HepG2 (cell line): Measurements from ENCODE around the gene TLE1. TPM values are rescaled to one million over a fixed set of nuclear protein-coding genes. Genes with fewer than 3 reads are reported as not detected.
A peak's percentile ranks its signal among the peaks of the same experiment; 100 is the strongest.

Experiments
- ADNP ChIP-seq: sonication (generic); formaldehyde crosslinking; IDR thresholded peaks from 2 replicates; pipeline ENCODE4 v1.4.0; 2020; ENCODE audit warnings: missing genetic modification reagents
- ATRX ChIP-seq: sonication (generic); formaldehyde crosslinking; IDR thresholded peaks from 2 replicates; pipeline ENCODE4 v1.4.0; 2020; ENCODE audit warnings: missing genetic modification reagents, borderline replicate concordance
- FOXC1 ChIP-seq: sonication (generic); formaldehyde crosslinking; IDR thresholded peaks from 2 replicates; pipeline ENCODE4 v1.8.0; 2022; ENCODE audit warnings: mild to moderate bottlenecking, missing genetic modification reagents, borderline replicate concordance
- FOXP1 ChIP-seq, 2 experiments: fragments of 450-650 bp in 1 of 2; IDR thresholded peaks; 2 replicates each; pipeline ENCODE4 v1.6.1; 2017 to 2018; ENCODE audit warnings: antibody characterized with exemption in 1 of 2
- GLI4 ChIP-seq: sonication (generic); formaldehyde crosslinking; IDR thresholded peaks from 2 replicates; pipeline ENCODE4 v1.5.1; 2020; ENCODE audit warnings: missing genetic modification reagents, mild to moderate bottlenecking, moderate library complexity, borderline replicate concordance
- IKZF5 ChIP-seq: IDR thresholded peaks from 2 replicates; pipeline ENCODE4 v1.6.1; 2018; ENCODE audit warnings: missing genetic modification reagents, mild to moderate bottlenecking, missing compliant biosample characterization
- MAX ChIP-seq: IDR thresholded peaks from 2 replicates; pipeline ENCODE4 v1.6.1; 2012; ENCODE audit warnings: inconsistent platforms
- NAIF1 ChIP-seq: sonication (generic); formaldehyde crosslinking; IDR thresholded peaks from 2 replicates; pipeline ENCODE4 v1.5.0; 2020; ENCODE audit warnings: mild to moderate bottlenecking, missing genetic modification reagents, borderline replicate concordance
- NCOA2 ChIP-seq: sonication (generic); formaldehyde crosslinking; IDR thresholded peaks from 2 replicates; pipeline ENCODE4 v1.8.0; 2022; ENCODE audit warnings: inconsistent platforms
- NFE2 ChIP-seq: sonication (generic); formaldehyde crosslinking; IDR thresholded peaks from 2 replicates; pipeline ENCODE4 v1.4.0; 2020; ENCODE audit warnings: missing genetic modification reagents
- NFKB2 ChIP-seq: sonication (generic); formaldehyde crosslinking; IDR thresholded peaks from 2 replicates; pipeline ENCODE4 v1.4.0; 2020; ENCODE audit warnings: missing genetic modification reagents, borderline replicate concordance
- NR2C2 ChIP-seq: sonication (generic); formaldehyde crosslinking; IDR thresholded peaks from 2 replicates; pipeline ENCODE4 v1.4.0; 2020; ENCODE audit warnings: missing genetic modification reagents, mild to moderate bottlenecking, moderate library complexity, borderline replicate concordance
- ONECUT2 ChIP-seq: sonication (generic); formaldehyde crosslinking; IDR thresholded peaks from 2 replicates; pipeline ENCODE4 v1.4.0; 2020; ENCODE audit warnings: missing genetic modification reagents
- PAWR ChIP-seq: sonication (generic); formaldehyde crosslinking; IDR thresholded peaks from 2 replicates; pipeline ENCODE4 v1.4.0; 2020; ENCODE audit warnings: missing genetic modification reagents, mild to moderate bottlenecking, borderline replicate concordance
- RAD51 ChIP-seq: fragments of 450-650 bp; IDR thresholded peaks from 2 replicates; pipeline ENCODE4 v1.6.1; 2016; ENCODE audit warnings: borderline replicate concordance
- REXO4 ChIP-seq: sonication (generic); formaldehyde crosslinking; IDR thresholded peaks from 2 replicates; pipeline ENCODE4 v1.8.0; 2022; ENCODE audit warnings: missing genetic modification reagents, mild to moderate bottlenecking, borderline replicate concordance
- SAFB2 ChIP-seq: sonication (generic); formaldehyde crosslinking; IDR thresholded peaks from 2 replicates; pipeline ENCODE4 v1.5.1; 2020; ENCODE audit warnings: missing genetic modification reagents, low read depth, mild to moderate bottlenecking, borderline replicate concordance
- TAF15 ChIP-seq: fragments of 200-400 bp; formaldehyde crosslinking; IDR thresholded peaks from one replicate; pipeline ENCODE4 v1.6.1; 2018; ENCODE audit warnings: mild to moderate bottlenecking, low read depth, low read length; ENCODE audit not compliant: poor library complexity, severe bottlenecking
- TCF7L2 ChIP-seq: IDR thresholded peaks from 2 replicates; pipeline ENCODE4 v1.6.1; 2011; ENCODE audit warnings: mild to moderate bottlenecking, low read depth, low read length, moderate library complexity
- TEF ChIP-seq: sonication (generic); formaldehyde crosslinking; IDR thresholded peaks from 2 replicates; pipeline ENCODE4 v1.5.0; 2020; ENCODE audit warnings: missing genetic modification reagents
- ZBTB21 ChIP-seq: sonication (generic); formaldehyde crosslinking; IDR thresholded peaks from 2 replicates; pipeline ENCODE4 v1.4.0; 2020; ENCODE audit warnings: missing genetic modification reagents
- ZFAT ChIP-seq: sonication (generic); formaldehyde crosslinking; conservative IDR thresholded peaks from 2 replicates; pipeline ENCODE4 v1.8.1; 2023; ENCODE audit warnings: missing genetic modification reagents, inconsistent platforms
- ZFP62 ChIP-seq: sonication (generic); formaldehyde crosslinking; IDR thresholded peaks from 2 replicates; pipeline ENCODE4 v1.4.0; 2020; ENCODE audit warnings: missing genetic modification reagents
- ZFX ChIP-seq: sonication (generic); formaldehyde crosslinking; IDR thresholded peaks from 2 replicates; pipeline ENCODE4 v1.4.0; 2020; ENCODE audit warnings: mild to moderate bottlenecking, low read depth, missing genetic modification reagents, moderate library complexity
- ZNF230 ChIP-seq: sonication (generic); formaldehyde crosslinking; IDR thresholded peaks from 2 replicates; pipeline ENCODE4 v1.4.0; 2020; ENCODE audit warnings: mild to moderate bottlenecking, missing genetic modification reagents
- ZNF44 ChIP-seq: sonication (generic); formaldehyde crosslinking; IDR thresholded peaks from 2 replicates; pipeline ENCODE4 v1.5.1; 2020; ENCODE audit warnings: mild to moderate bottlenecking, missing genetic modification reagents
- ZNF460 ChIP-seq: sonication (generic); formaldehyde crosslinking; IDR thresholded peaks from 2 replicates; pipeline ENCODE4 v1.5.1; 2020; ENCODE audit warnings: missing genetic modification reagents, mild to moderate bottlenecking, borderline replicate concordance
- ZNF572 ChIP-seq: sonication (generic); formaldehyde crosslinking; IDR thresholded peaks from 2 replicates; pipeline ENCODE4 v1.5.1; 2020; ENCODE audit warnings: mild to moderate bottlenecking, missing genetic modification reagents
- ZNF644 ChIP-seq: IDR thresholded peaks from 2 replicates; pipeline ENCODE4 v1.6.1; 2016; ENCODE audit warnings: low read depth
- ZNF781 ChIP-seq: sonication (generic); formaldehyde crosslinking; IDR thresholded peaks from 2 replicates; pipeline ENCODE4 v1.5.1; 2020; ENCODE audit warnings: borderline replicate concordance, mild to moderate bottlenecking, missing genetic modification reagents; ENCODE audit errors: not compliant biosample characterization
- polyA plus RNA-seq, 8 experiments: library from polyadenylated mRNA; depleted of rRNA in 3 of 8; stranded (reverse) in 7 of 8; unstranded in 1 of 8; fragments of >200 nt; fragmentation: Illumina TruSeq in 4 of 8; extraction: Trizol in 4 of 8; gene quantifications; 2 replicates each; pipeline versions ENCODE4 v1.2.1 to v1.2.3, GENCODE V29; 2011 to 2016; ENCODE audit warnings: low read depth in 4 of 8, missing spikeins in 1 of 8, mixed read lengths in 1 of 8; ENCODE audit not compliant: insufficient read depth in 1 of 8
- total RNA-seq, 5 experiments: library from RNA; depleted of rRNA; stranded (reverse); fragments of >200 nt; fragmentation: Illumina TruSeq; extraction: Trizol; gene quantifications; 2 replicates each; pipeline ENCODE4 v1.2.3, GENCODE V29; 2016; ENCODE audit warnings: low read depth in 1 of 5

Gene TLE1
- total and polyA plus RNA-seq, 2 of the 13 experiments (the other 11 are each of a cell fraction or from before 2014, with no cell fraction given) = 35.9 to 109 TPM

- TF ChIP-seq ZFX (CRISPR knock-in tag) = 0 out of 2 replicates have a peak, but pooled peaks have one; percentile 1
- TF ChIP-seq GLI4 = peak; percentile 27; the same call in 1 of the 2 replicates
- no peak for TF ChIP-seq RAD51
- TF ChIP-seq REXO4 (CRISPR knock-in tag) = no peak
- TF ChIP-seq PAWR (CRISPR knock-in tag) = no peak
- TF ChIP-seq TCF7L2 = no peak
- TF ChIP-seq ONECUT2 = peak; percentile 98
- TF ChIP-seq ZNF230 (CRISPR knock-in tag) = no peak
- no peak for TF ChIP-seq ZNF572 (CRISPR knock-in tag)
- peak; percentile 13; the same call in 1 of the 2 replicates for TF ChIP-seq NFKB2 (CRISPR knock-in tag)
- TF ChIP-seq ZFAT (CRISPR knock-in tag) = no peak
- peak; percentile 89 for TF ChIP-seq ZNF644
- peak; percentile 37; the same call in 1 of the 2 replicates for TF ChIP-seq NAIF1 (CRISPR knock-in tag)
- TF ChIP-seq FOXP1 (IDR thresholded peaks at IDR 0.05) = peak; percentile 82
- peak; percentile 96 for TF ChIP-seq FOXP1 (CRISPR knock-in tag; IDR thresholded peaks at IDR 0.05)
- TF ChIP-seq NCOA2 (CRISPR knock-in tag) = peak; percentile 99
- TF ChIP-seq SAFB2 (CRISPR knock-in tag) = no peak
- no peak for TF ChIP-seq ATRX (CRISPR knock-in tag)
- TF ChIP-seq ZFP62 (CRISPR knock-in tag) = no peak
- TF ChIP-seq NR2C2 (CRISPR knock-in tag) = peak; percentile 72; the same call in 1 of the 2 replicates
- no peak; the same call in 1 of the 2 replicates for TF ChIP-seq FOXC1 (CRISPR knock-in tag)
- TF ChIP-seq NFE2 = no peak
- TF ChIP-seq TAF15 = no peak
- TF ChIP-seq ADNP = no peak
- peak; percentile 77; the same call in 1 of the 2 replicates for TF ChIP-seq IKZF5 (CRISPR knock-in tag)
- TF ChIP-seq ZNF44 (CRISPR knock-in tag) = no peak
- TF ChIP-seq ZBTB21 (CRISPR knock-in tag) = peak; percentile 54
- TF ChIP-seq MAX = peak; percentile 88
- no peak for TF ChIP-seq ZNF781
- TF ChIP-seq ZNF460 (CRISPR knock-in tag) = peak; percentile 63; the same call in 1 of the 2 replicates
- TF ChIP-seq TEF (CRISPR knock-in tag) = no peak; the same call in 1 of the 2 replicates
These were observed 2.5 kb downstream of the TLE1 start (continued) for GRCh38 chr9:81686614-81687520.
